ENCODE results near the gene PRR33.

PRR33 gene

DNA sequence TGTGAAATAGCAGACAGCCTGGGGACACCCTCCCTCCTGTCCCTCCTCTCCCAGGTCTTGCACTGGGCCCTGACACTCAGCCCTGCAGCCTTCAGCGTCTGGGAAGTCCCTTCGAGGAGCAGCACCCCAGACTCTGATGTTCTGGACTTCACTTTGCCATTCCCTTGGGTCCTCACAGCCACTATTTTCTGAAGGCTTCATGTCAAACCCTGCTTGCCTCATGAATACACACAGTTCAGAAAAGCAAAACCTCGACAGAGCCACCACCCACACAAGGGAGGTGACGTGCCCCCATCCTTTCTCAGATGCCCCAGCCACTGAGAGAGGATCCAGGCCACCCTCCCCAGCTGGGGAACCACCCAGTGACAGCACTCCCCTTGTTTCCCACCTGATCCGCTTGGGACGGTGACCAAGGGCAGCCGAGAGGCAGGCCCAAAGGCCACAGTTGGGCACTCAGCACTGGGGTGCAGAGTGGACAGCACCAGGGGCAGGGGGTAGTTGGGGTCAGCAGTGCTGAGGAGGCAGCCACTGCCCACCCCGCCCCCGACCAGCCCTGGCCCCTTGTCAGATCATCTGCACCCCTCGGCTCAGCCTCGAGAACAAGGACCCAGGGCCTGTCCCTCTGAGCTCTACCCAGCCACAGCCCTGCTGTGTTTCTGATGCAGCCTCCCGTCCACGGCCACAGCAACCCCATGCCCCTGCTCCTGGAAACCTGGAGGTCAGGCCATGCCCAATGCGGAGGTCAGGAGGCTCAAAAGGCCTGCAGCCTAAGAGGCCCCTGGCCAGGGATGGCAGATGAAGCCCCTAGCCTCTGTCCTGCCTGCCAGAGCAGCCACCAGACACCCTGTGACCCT is 24.7 kb upstream of the PRR33 start:
- no peak for DNase-seq

DNA sequence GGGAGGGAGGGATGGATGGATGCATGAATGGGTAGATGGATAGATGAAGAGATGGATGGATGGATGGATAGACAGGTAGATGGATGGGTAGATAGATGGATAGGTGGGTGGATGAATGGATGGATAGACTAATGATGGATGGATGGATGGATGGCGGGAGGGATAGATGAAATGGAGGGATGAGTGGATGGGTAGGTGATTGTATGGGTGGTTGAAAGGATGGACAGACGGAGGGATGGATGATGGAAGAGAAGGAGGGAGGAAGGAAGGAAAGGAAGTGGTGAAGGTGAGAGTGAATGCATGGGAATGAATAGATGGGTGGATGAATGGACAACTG is 24.1 kb upstream of the PRR33 start:
- DNase-seq = no peak

DNA sequence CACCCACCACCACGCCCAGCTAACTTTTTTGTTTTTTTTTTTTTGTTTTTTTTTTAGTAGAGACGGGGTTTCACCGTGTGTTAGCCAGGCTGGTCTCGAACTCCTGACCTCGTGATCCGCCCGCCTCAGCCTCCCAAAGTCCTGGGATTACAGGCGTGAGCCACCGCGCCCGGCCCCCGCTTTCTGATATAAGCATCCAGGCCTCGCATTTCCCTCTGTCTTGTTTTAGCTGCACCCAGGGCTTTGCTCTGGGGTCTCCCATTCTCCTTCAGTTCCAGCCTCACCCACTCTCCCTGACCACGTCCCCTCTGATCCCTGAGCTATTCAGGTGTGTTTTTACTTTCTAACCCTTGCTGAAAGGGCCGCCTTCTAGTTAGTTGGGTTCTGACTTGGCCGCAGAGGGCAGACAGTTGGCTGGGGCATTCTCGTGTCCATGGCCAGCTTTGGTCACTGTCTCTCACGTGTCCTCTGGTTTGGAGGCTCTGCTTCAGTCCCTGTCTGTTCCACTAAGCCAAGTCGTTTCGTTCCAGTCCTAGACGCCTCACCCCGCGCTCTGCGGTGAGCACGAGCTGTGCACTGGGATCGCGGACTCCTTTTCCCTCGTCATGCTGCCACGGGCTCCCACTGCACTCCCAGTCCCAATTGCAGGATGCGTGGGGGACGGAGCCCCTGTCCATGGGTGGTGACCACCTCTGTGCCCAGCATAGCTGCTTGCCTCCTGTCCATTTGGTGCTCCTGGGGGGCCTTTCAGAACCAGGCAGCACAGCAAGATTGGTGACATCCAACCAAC is 21.8 kb upstream of the PRR33 start:
- DNase-seq = no peak

DNA sequence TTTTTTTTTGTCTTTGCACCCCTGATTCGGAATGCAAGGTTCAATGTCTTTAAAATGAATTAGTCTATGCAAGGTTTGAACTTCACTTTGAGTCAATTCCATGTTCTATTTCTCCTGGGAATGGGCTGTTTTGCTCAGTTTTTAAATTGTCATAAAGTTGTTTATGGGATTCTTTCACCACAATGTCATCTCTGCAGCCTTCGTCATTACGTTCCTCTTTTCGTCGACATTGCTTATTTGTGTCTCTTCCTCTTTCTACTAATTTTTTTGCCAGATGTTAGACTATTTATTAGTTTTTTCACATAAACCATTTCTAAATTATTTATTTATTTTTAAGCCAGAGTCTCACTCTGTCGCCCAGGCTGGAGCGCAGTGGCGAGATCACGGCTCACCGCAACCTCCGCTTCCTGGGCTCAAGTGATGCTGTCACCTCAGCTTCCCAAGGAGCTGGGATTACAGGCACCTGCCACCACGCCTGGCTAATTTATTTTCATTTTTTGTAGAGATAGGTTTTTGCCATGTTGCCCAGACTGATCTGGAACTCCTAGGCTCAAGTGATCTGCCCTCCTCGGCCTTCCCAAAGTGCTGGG is 20.7 kb upstream of the PRR33 start:
- DNase-seq = no peak

DNA sequence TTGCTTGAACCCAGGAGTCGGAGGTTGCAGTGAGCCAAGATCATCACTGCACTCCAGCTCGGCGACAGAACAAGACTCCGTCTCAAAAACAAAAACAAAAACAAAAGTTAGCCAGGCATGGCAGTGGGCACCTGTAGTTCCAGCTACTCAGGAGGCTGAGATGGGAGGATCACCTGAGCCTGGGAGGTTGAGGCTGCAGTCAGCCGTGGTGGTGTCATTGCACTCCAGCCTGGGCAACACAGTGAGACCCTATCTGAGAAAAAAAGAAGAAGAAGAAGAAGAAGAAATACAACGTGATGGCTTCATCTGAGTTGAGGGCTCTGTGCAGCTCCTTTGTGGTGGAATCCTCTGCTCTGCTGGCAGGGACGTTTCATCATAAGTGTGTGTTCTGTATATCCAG is 17.8 kb upstream of the PRR33 start:
- no peak for DNase-seq

DNA sequence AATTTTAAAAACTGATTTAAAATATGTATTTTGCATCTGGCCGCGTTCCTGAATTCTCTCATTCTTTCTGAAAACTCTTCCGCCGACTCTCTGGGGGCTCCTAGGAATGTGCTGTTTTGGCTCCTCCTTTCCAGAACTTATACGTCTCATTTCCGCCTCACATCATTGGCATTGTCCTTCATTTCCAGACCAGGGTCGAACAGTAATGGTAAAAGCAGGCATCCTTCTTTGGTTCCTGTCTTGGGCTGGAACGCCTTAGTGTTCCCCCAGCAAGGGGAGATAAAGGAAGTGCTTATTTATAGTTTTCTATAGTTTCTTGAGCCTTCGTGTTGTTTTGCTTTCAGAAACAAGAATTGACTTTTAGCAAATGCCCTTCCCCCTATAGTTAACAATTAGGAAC is 16.9 kb upstream of the PRR33 start:
- DNase-seq = no peak

DNA sequence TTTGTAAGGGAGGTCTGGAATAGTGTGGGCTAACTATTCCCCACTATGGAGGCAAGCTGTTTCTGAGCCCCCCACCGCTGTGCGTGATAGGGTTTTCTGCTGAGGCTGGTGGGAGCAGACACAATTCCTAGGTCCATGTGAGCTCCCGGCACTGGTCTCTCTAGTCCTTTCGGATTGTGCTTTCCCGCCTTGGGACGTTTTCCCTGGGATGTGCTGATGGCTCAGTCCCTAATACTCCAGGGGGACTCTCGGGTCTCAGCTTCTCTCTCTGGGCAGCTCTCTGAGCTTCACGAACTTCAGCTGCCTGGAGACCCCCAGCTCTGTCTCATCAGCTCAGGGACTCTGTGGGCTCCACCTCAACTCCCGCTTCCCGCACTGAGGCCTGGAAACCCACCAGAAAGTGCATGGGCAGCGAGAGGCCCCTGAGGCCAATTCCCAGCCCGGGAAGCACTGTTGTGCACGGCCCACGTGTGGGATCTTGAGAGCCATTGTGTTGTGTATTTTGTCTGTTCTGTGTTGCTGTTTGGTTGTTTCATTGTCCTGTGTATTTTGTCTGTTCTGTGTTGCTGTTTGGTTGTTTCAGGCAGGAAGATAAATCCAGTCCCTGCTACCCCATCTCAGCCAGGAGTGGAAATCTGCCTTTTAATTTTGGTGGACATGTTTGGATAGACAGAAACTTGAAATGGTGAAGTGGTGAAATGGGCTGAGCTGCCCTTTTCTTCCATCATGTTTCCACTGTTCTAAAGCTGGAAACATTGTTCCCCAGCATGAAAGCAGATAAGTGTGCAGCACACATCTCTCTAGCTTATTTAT is 15.1 kb upstream of the PRR33 start:
- DNase-seq = no peak

DNA sequence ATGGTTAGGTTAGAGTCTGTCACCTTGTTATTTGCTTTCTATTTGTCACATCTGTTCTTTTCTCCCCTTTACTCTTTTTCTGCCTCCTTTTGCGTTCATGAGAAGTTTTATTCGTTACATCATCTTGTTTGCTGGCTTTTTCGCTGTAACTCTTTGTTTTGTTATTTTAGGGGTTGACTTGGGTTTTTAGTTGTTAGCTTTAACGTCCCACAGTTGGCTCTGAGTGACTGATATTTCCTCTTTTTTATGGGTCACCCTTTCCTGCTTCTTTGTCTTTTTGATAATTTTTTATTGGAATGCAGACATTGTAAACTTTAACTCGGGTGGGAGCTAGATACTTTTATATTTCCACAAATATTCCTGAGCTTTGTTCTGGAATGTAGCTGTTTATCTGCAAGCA is 14.5 kb upstream of the PRR33 start:
- no peak for DNase-seq

DNA sequence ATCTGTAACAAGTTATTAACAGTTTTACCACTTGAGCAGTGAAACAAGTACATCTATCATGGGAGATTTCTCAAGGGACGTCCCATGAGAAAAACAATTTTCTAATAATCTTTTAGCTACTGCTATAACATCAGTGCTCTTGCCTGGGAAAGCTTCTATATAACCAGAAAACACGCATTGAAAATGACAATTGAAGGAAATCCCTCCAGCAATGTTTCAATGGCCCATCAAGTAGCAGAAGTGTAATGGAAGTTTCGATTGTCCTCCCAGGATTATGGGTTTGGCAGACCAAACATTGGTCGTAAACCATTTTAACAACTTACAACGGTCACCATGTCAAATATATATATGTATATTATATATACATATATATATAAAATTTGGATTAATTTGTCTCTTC is 8.0 kb upstream of the PRR33 start:
- DNase-seq = no peak

DNA sequence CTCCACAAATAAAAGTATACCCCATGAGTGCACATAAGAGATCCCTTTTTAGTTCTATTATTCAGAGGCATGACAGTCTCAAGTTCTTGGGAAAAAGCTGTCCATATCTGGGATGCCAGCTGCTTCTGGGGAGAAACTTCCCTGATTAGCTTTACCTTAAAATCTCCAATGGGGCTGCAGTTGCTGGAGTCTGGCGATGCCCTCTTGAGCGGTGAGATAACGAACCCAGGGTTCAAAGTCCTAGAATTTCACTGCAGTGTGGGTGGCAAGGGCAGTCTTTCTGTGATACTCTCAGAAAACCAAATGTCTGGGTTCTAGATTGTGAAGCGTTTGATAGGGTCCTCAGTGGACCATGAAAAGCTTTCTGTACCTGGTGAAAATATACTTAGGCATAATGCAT is 7.4 kb upstream of the PRR33 start:
- DNase-seq = no peak

DNA sequence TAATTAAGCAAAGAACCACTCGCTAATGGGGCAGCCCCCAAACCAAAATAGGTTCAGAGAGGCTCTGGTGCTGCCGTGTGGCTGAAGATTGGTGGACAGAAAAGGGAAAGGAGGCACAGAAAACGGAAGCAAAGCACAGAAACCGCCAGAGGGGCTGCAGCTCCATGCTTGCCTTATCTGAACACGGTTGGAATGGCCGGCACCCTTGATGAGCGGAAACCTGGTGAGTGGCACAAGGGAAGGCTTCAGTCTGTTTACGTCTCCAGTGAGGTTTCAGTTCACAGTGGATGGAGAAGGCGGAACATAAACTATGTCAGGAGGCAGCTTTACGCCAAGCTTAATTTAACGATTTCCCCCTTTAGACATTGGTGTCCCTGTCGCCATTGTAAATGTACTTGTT is 5.2 kb upstream of the PRR33 start:
- DNase-seq = no peak

DNA sequence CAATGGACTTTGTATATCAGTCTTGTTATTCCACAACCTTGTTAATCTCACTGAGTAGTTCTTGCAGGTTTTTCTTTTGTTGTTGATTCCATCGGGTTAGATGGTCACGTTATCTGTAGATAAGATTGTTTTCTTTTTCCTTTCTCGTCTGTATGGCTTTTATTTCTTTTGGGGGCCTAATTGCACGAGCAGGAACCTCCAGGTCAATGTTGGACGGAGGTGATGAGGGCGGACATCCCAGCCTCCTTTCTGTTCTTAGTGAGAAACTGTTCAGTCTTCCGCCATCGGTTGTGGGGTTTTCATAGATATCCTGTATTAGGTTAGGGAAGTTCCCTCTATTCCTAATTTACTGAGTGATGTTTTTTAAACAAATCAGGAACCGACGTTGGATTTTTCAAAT is 4.8 kb upstream of the PRR33 start:
- no peak for DNase-seq

DNA sequence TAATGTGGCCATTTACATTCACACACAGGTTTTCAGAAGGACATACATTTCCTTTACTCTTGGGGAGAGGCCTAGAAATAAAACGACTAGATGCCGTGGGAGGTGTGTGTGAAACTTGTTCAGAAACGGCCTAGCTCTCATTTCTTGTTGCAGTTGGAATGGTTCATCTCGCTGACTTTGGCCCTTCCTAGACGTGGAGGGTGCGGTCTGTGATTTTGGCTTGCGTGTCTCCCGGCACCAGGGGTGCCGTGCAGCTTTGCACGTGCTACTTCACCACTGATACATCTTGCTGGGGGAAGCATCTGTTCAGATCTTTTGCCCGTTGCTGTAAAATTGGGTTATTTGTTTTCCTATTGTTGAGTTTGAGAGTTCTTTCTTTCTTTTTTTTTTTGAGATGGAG is 3.1 kb upstream of the PRR33 start:
- no peak for DNase-seq

DNA sequence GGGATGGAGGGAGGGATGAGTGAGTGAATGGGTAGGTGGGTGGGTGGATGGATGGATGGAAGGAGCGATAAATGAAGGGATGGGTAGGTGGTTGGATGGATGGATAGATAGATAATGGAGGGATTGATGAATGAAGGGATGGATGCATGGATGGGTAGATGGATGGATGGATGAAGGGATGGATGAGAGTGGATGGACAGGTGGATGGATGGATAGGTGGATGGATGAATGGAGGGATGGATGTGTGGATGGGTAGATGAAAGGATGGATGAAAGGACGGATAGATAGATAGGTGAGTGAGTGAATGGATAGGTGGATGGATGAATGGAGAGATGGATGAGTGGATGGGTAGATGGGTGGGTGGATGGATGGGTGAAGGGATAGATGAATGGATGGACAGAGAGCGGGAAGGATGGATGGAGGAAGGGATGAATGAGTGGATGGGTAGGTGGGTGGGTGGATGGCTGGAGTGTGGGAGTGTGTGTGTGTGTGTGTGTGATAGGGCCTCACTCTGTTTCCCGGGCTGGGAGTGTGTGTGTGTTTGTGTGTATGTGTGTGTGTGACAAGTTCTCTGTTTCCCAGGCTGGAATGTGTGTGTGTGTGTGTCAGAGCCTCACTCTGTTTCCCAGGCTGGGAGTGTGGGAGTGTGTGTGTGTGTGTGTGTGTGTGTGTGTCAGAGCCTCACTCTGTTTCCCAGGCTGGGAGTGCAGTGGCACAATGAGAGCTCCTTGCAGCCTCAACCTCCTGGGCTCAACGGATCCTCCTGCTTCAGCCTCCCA is 2.1 kb upstream of the PRR33 start:
- no peak for DNase-seq

DNA sequence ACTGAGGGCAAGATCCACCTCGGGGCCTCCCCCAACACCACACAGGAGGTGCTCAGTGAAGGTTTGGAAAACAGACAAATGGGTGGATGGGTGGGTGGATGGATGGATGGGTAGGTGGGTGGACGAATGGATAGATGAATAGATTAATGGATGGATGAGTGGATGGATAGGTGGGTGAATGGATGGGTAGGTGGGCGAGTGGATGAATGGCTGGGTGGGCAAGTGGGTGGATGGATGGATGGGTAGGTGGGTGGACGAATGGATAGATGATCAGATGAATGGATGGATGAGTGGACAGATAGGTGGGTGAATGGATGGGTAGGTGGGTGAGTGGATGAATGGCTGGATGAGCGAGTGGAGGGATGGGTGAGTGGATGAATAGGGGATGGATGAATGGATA is 863 bp upstream of the PRR33 start:
- DNase-seq = no peak

DNA sequence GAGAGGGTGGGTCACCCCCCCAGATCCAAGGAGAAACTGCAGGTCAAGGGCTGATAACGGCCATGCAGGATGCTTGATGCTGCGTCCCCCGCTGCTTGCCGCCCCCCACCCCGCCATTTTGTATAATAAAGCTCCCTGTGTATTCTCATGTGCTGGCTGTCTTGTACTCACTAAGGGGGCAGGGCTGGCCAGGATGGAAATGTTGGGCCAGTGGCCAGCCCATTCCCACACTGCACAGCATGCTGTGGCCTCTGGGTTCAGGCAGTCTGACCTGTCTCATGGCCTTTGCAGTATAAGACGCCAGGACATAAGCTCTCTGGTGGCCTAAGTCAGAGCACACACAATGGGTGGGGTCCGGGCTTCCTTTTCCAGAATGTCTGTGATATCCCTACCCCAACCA is 421 bp upstream of the PRR33 start:
- no peak for DNase-seq

DNA sequence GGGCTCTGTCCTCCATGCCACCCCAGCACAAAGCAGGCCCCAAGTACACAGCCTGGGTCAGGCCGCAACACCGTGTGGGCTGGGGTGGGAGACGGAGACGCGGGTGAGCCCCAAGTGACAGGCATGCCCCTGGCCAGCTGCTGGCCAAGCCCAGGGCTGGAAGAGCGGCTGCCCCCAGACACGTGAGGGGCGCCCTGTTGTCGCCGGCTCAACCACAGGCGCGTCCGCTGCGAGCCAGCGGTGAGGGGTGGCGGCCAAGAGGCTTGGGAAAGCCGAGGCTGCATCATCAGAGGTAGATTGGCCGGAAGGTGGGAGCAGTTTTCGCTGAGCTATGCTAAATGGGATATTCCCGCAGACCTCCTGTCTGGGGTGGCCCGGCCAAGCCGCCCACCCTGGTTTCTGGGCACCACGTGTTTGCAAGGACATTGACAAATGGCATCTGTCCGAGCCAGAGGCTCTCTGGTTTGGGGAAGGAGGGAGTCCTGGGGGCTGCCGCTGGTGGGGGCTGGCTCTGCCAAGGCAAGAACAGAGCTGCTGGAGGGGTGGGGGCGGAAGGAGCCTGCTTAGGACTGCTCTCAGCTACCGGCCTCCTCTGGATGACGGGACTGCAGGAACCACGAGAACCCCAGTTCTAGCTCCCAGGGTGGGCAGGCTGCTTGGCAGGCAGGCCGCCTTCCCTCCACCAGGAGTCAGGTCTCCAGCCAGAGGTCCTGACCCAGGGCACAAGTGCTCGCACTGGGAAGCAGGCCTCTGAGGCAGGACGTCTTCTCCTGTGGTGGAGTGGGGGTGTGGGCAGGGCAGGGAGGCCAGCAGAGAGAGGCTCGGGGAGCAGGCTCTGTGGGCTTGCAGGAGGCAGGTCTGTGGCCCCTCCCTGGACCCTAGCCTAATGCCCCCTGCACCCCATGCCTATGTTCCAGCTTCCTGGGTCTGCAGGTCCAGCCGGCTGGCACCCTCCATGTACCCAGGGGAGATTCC is 552 bp downstream of the PRR33 start:
- DNase-seq = no peak

DNA sequence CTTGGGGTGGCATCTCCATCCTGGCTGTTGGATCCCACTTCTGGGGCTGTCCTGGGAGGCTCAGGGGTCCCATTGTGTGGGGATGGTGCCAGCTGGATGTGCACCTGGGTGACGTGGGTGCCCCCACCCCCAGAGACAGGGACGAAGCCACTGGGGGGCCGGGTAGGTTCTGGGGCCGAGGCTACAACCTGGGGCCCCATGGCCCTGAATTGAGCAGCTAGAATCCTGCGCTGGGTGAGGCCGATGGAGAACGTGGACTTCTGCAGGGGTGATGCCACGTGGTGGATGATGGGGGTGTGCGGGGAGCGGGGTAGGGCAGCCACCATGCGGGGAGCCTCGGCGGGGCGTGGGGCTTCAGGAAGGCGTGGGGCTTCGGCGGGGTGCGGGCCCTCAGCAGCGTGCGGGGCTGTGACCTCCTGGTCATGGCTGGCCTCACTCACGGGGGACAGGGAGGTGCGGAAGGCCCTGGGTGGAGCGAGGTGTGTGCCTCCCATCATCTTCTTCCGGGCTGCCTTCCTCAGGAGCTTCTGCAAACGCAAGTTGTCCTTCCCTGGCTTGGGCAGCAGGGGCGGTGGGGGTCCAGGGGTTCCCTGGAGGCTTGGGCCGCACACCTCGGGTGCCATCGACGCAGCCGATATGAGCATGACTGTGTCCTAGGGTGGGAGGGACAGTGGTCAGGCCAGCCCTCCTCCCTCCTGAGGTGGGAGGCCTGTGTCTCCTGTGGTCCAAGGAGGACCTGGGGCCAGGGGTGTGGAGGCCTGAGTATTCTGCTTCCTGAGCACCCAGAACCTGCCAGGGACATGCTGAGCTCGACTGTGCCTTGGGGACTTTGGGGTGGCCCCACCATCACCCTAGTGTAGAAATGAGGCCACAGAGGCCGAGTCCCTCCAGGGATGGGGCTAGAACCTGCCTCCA is 1.5 kb downstream of the PRR33 start:
- DNase-seq = no peak

DNA sequence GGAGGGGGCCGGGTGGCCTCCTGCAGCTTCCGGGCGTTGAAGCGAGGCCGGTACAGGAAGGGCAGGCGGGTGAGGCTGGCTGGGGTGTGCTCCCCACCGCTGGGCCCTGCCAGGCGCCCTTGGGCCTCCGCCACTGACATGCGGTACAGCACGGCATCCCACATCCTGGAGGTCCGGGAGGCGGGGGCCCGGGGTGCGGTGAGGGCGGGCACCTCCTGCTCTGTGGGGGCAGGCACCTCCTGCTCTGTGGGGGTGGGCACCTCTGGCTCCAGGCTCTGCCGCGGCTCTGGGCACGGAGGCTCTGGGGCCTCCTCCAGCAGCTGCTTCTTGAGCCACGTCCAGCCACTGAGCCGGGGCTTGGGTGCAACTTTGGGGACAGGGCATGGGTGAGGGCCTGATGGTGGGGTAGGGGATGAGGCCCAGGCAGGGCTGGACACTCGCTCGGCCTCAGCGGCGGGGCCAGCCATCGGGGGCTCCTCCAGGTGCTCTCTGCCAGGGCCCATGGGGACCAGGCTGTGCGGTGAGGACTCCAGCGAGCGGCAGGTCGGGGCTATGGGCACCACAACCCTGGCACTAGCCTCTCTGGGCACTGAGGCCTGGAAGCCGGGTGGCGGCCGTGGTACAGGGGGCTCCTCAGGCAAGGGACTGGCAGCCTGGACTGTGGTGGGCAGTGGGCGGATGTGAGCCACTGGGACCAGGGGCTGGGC is 2.3 kb downstream of the PRR33 start:
- no peak for DNase-seq

DNA sequence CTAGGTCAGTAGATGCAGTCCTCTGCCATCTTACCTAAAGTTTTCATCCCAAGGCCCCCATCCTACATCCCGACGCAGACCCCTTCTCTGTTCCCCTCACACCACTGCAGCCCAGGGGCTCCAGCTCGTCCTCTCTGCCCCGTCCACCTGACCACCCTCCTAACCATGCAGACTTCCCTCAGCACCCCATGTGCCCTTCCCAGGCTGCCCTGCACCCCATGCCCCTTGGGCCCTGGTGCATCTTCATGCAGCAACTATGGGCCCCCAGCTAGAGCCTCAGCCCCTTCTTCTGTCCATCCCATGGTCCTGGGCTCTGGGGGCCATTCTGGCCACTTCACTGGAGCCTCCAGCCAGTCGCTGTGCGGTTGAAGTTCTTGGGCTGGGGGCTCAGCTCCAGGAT is 2.9 kb downstream of the PRR33 start:
- no peak for DNase-seq

Measured in NCI-H187 treated with DMSO at 0.1 percent for 48 hours (cell line).